ENCODE data around the gene FOXN4.

Gene FOXN4

DNA sequence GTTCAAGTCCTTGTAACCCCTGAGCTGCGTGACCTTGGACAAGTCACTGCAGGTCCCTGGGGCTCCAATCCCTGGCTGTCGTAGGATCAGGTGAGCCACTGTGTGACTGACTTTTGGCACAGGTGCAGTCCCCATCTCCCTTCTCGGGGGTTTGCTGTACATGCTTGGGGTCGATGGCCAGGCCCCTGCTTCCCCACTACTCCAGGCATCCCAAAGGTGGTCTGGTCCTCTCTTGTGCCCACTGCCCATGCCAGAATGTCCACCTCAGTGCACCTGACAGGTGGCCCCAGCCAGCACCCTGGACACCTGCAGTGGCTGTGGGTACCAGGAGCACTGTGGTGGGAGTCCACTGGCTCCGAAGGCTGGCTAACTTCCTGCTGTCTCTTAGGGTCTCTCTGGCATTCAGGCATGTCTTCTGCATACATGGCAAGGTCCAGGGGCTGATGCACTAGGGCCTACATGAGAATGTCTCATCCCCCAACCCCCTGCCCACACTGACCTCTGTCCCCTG is 14.7 kb downstream of the FOXN4 start:
- Histone ChIP-seq H3K9me3 (ENCODE audit: severe bottlenecking) (no peaks in the 10 kb centered on the region), H3K36me3 (no peaks in the 10 kb centered on the region), H3K27ac (no peak overlapping the region), H3K4me3 (ENCODE audit: low read depth, low read length) (no peak overlapping the region), H3K27me3 (ENCODE audit: insufficient read depth, low read depth, severe bottlenecking) (no peaks in the 10 kb centered on the region)
- DNase-seq, result no peak
- TF ChIP-seq, protein P1, sequence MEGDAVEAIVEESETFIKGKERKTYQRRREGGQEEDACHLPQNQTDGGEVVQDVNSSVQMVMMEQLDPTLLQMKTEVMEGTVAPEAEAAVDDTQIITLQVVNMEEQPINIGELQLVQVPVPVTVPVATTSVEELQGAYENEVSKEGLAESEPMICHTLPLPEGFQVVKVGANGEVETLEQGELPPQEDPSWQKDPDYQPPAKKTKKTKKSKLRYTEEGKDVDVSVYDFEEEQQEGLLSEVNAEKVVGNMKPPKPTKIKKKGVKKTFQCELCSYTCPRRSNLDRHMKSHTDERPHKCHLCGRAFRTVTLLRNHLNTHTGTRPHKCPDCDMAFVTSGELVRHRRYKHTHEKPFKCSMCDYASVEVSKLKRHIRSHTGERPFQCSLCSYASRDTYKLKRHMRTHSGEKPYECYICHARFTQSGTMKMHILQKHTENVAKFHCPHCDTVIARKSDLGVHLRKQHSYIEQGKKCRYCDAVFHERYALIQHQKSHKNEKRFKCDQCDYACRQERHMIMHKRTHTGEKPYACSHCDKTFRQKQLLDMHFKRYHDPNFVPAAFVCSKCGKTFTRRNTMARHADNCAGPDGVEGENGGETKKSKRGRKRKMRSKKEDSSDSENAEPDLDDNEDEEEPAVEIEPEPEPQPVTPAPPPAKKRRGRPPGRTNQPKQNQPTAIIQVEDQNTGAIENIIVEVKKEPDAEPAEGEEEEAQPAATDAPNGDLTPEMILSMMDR (IDR thresholded peaks at IDR 0.05; ENCODE audit: low read depth, low read length), result no peak

DNA sequence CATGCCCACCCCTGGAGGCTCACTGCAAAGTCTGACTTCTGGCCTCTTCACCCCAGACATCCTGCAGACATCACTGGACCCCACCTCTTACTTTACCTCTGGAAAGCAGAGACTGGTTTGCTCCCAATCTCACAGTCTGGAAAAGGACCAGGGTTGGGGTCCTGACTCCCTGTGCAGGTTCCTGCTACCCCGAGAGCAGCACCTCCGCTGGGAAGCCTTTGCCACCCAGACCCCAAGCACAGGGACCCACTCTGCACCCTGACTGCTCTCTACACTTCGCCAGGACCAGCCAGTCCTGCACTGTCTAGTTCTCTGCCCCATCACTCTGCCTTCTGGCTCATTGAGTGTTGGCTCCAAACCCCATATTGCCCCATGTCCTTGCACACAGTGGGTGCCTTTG is 16.0 kb downstream of the FOXN4 start:
- TF ChIP-seq, protein P1 (IDR thresholded peaks at IDR 0.05; ENCODE audit: low read depth, low read length), result no peak
- Histone ChIP-seq H3K27me3 (ENCODE audit: insufficient read depth, low read depth, severe bottlenecking) (no peaks in the 10 kb centered on the region), H3K9me3 (ENCODE audit: severe bottlenecking) (no peaks in the 10 kb centered on the region), H3K36me3 (no peaks in the 10 kb centered on the region), H3K4me3 (ENCODE audit: low read depth, low read length) (no peak overlapping the region), H3K27ac (no peak overlapping the region)
- DNase-seq, result no peak

DNA sequence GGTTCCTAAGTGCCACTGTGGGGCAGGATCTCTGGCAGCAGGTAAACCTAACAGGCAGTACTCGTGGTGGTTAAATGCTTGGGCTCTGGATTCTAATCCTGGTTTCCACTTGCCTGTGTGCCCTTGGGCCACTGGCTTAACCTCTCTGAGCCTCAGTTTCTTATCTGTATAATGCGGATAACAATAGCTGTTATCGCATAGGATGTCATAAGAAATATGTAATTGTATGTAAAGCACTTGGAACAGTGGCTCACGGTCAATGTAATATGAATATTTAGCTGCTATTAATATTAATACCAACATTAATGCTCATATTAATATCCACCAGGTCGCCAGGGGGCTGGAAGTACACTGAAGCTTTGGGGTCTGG is 16.8 kb downstream of the FOXN4 start:
- DNase-seq, result no peak
- TF ChIP-seq, protein P1 (IDR thresholded peaks at IDR 0.05; ENCODE audit: low read depth, low read length), result no peak
- Histone ChIP-seq H3K27ac (peak overlapping the region; percentile 81), H3K27me3 (ENCODE audit: insufficient read depth, low read depth, severe bottlenecking) (no peaks in the 10 kb centered on the region), H3K4me3 (ENCODE audit: low read depth, low read length) (peak overlapping the region; percentile 38), H3K9me3 (ENCODE audit: severe bottlenecking) (no peaks in the 10 kb centered on the region), H3K36me3 (no peaks in the 10 kb centered on the region)

DNA sequence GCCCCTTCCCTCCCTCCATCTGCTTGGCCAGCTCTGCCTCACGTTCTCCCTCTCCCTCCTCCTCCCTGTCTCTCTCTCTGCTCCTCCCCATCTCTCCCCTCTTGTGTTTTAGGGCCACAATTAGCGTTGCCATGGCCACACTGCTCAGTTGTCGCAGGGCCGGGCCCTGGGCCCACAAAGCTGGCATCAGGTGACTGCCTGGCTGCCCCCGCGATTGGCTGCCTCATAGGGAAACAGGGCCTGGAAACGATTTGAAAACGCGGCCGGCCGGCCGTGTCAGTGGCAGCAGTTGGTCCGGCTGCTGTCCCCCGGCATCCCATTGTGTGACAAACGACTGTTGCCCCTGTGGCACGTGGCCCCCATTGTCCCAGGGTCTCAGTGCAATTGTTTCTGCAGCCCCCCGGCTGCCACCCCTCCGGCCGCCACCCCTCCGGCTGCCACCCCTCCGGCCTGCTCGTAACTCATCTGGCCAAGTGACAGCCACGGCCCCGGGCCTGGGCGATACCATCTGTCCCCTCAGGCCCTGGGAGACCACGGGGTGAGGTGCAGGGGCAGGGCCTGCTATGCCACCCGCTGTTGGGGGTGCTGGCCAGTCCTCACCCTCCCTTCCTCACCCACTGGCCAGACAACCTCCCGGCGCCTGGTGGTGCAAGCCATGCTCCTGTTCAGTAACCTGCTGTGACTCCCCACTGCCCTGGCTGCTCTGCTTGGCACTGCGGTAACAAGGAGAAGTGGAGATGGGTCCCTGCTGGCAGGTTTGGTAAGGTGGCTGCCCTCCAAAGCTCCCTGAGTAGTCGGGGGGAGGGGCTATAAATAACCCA is 17.4 kb downstream of the FOXN4 start:
- H3K27me3 ChIP-seq (ENCODE audit: insufficient read depth, low read depth, severe bottlenecking), result no peaks in the 10 kb centered on the region
- no peaks in the 10 kb centered on the region for H3K36me3 ChIP-seq
- peak overlapping the region; percentile 38 for H3K4me3 ChIP-seq (ENCODE audit: low read depth, low read length)
- H3K9me3 ChIP-seq (ENCODE audit: severe bottlenecking), result no peaks in the 10 kb centered on the region
- H3K27ac ChIP-seq, result peak overlapping the region; percentile 81
- peak; percentile 94 for DNase-seq
- TF ChIP-seq, protein P1 (IDR thresholded peaks at IDR 0.05; ENCODE audit: low read depth, low read length), result no peak

DNA sequence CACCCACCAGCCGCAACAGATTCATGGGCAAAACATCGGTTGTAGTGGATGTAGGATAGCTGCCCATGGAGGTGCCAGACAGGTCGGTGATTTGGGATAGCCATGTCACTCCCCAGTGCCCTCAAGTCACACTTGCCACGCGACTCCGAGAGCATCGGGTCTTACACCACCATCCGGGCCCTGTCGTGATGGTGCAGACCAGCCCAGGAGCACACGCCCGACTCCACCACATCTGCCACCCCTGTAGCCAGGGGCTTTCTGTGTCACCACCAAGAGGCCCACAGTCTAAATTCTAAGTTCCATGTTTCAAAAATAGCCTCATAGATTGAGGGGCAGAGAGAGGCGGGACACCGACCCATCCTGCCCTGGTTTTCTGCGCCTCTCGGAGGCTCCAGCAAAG is 18.0 kb downstream of the FOXN4 start:
- TF ChIP-seq, protein P1 (IDR thresholded peaks at IDR 0.05; ENCODE audit: low read depth, low read length), result no peak
- Histone ChIP-seq H3K27ac (peak overlapping the region; percentile 81), H3K27me3 (ENCODE audit: insufficient read depth, low read depth, severe bottlenecking) (no peaks in the 10 kb centered on the region), H3K4me3 (ENCODE audit: low read depth, low read length) (peak overlapping the region; percentile 38), H3K9me3 (ENCODE audit: severe bottlenecking) (no peaks in the 10 kb centered on the region), H3K36me3 (no peaks in the 10 kb centered on the region)
- DNase-seq, result no peak

Measured in WERI-Rb-1 (cell line).